HG03103 (cell line): ENCODE results near the gene NLE1.
"Not testable (repeated sequence)": the region's sequence is repeated elsewhere in the genome, so short reads cannot be mapped to it uniquely, and the experiment has no call there.

Source experiments
- ATAC-seq: cut with Tn5 transposase; IDR thresholded peaks from one replicate; pipeline ENCODE4 v1.9.1; 2021; ENCODE audit warnings: low read depth; ENCODE audit not compliant: unreplicated experiment

The NLE1 gene

GRCh38 chr17:35130392-35130791, 11.7 kb downstream of the NLE1 start:
- ATAC-seq, result no peak

GRCh38 chr17:35129973-35130351, 12.1 kb downstream of the NLE1 start:
- no peak for ATAC-seq

- no peak for ATAC-seq
Measured at GRCh38 chr17:35129154-35129972, 12.7 kb downstream of the NLE1 start.

GRCh38 chr17:35127751-35128514, 14.2 kb downstream of the NLE1 start:
- ATAC-seq, result no peak

- ATAC-seq, result no peak
Measured at GRCh38 chr17:35121315-35121714, 20.8 kb downstream of the NLE1 start, which contains the start of gene FNDC8. FNDC8 (plus strand) TSS chr17:35121615; CDS start chr17:35121694, 79 bp downstream.

GRCh38 chr17:35119370-35120165, 22.5 kb downstream of the NLE1 start, which contains the start of gene RAD51D:
RAD51D (minus strand) TSS chr17:35119860; CDS start chr17:35119613, 247 bp downstream.
- peak; percentile 74 for ATAC-seq

GRCh38 chr17:35117984-35118383, 24.1 kb downstream of the NLE1 start:
- no peak for ATAC-seq

GRCh38 chr17:35116845-35117244, 25.3 kb downstream of the NLE1 start:
- no peak for ATAC-seq

GRCh38 chr17:35110791-35111190, 31.3 kb downstream of the NLE1 start:
- ATAC-seq, result not testable (repeated sequence)

GRCh38 chr17:35104844-35105450, 37.2 kb downstream of the NLE1 start:
- ATAC-seq, result no peak

- ATAC-seq, result no peak
Measured at GRCh38 chr17:35103271-35103670, 38.8 kb downstream of the NLE1 start.

- ATAC-seq, result no peak
Measured at GRCh38 chr17:35101725-35102124, 40.4 kb downstream of the NLE1 start.

GRCh38 chr17:35101036-35101435, 41.1 kb downstream of the NLE1 start:
- no peak for ATAC-seq

GRCh38 chr17:35099908-35100307, 42.2 kb downstream of the NLE1 start:
- ATAC-seq, result no peak

GRCh38 chr17:35097776-35098175, 44.3 kb downstream of the NLE1 start:
- no peak for ATAC-seq

- ATAC-seq, result no peak
Measured at GRCh38 chr17:35095741-35096140, 46.4 kb downstream of the NLE1 start.

- ATAC-seq, result no peak
Measured at GRCh38 chr17:35094902-35095301, 47.2 kb downstream of the NLE1 start.

- not testable (repeated sequence) for ATAC-seq
Measured at GRCh38 chr17:35090707-35091106, 51.4 kb downstream of the NLE1 start.

- peak; percentile 2 for ATAC-seq
Measured at GRCh38 chr17:35089586-35090296, 52.4 kb downstream of the NLE1 start.
